BJ (cell line): ENCODE measurements around the gene EPS15. TPM values are rescaled to one million over a fixed set of nuclear protein-coding genes. Genes with fewer than 3 reads are reported as not detected.
"Not testable (repeated sequence)": the region's sequence is repeated elsewhere in the genome, so short reads cannot be mapped to it uniquely, and the experiment has no call there.

Experiments used
- CTCF ChIA-PET: fragments of 350-600 bp; formaldehyde crosslinking; extraction: SDS; loops from one replicate; lab custom pipeline; 2021; ENCODE audit warnings: antibody characterized with exemption, inconsistent platforms; lab: Yijun Ruan, JAX
- POLR2A ChIA-PET: fragments of 300-600 bp; sonication (Branson Sonifier 250); formaldehyde crosslinking; extraction: SDS; loops from one replicate; lab custom pipeline; 2021; ENCODE audit warnings: antibody characterized with exemption; lab: Charles Lee
- DNase-seq: peaks from one replicate; pipeline ENCODE4 v3.0.0-alpha.2; 2011; ENCODE audit warnings: low read depth
- H3K27me3 ChIP-seq: 2 replicates; pipeline ENCODE4 v1.6.0; 2011; ENCODE audit warnings: low read length; ENCODE audit not compliant: control insufficient read depth, insufficient read depth
- H3K36me3 ChIP-seq: 2 replicates; pipeline ENCODE4 v1.5.1; 2011; ENCODE audit warnings: low read length; ENCODE audit not compliant: control insufficient read depth, insufficient read depth
- H3K4me3 ChIP-seq: 2 replicates; pipeline ENCODE4 v1.5.1; 2011; ENCODE audit warnings: low read depth, mild to moderate bottlenecking, control low read depth, low read length
- CTCF ChIP-seq: IDR thresholded peaks from 2 replicates; pipeline ENCODE4 v1.5.1; 2011; ENCODE audit warnings: low read depth, mild to moderate bottlenecking, control low read depth, inconsistent platforms, low read length, moderate library complexity; ENCODE audit not compliant: insufficient read depth
- polyA plus RNA-seq: library from polyadenylated mRNA; depleted of rRNA; stranded (reverse); fragments of >200 nt; gene quantifications from 2 replicates; pipeline ENCODE4 v1.2.3, GENCODE V29; 2011

The EPS15 gene
- polyA plus RNA-seq, 1 experiment, result 18.7 TPM

- H3K4me3 ChIP-seq, result no peak overlapping the region
- ChIA-PET CTCF (interaction anchor here (0.9 kb wide), 1 partner anchor 21 kb away, joined by 3 read pairs; no protein-coding TSS in a partner anchor), POLR2A (no interaction called here)
- no peak for DNase-seq
- no peaks in the 10 kb centered on the region for H3K27me3 ChIP-seq
- no peaks in the 10 kb centered on the region for H3K36me3 ChIP-seq
- no peak for TF ChIP-seq CTCF
These were observed 29.6 kb downstream of the EPS15 start for GRCh38 chr1:51489472-51489871.

- POLR2A ChIA-PET, result interaction anchor here (0.6 to 0.7 kb wide), 2 partner anchors 18 to 30 kb away, joined by 3 to 14 read pairs; no protein-coding TSS in a partner anchor
- CTCF ChIA-PET, result interaction anchor here (0.8 to 1.1 kb wide), 3 partner anchors 9 to 46 kb away, joined by 3 read pairs; no protein-coding TSS in a partner anchor
- H3K27me3 ChIP-seq, result no peaks in the 10 kb centered on the region
- no peak for DNase-seq
- TF ChIP-seq CTCF, result no peak
- H3K36me3 ChIP-seq, result no peaks in the 10 kb centered on the region
- no peak overlapping the region for H3K4me3 ChIP-seq
These were observed 30.6 kb downstream of the EPS15 start for GRCh38 chr1:51488372-51489050.

GRCh38 chr1:51487628-51488027 is 31.4 kb downstream of the EPS15 start:
- DNase-seq, result no peak
- no peaks in the 10 kb centered on the region for H3K36me3 ChIP-seq
- ChIA-PET POLR2A (interaction anchor here (0.7 kb wide), 1 partner anchor 27 kb away, joined by 4 read pairs; no protein-coding TSS in a partner anchor), CTCF (no interaction called here)
- no peak overlapping the region for H3K4me3 ChIP-seq
- TF ChIP-seq CTCF, result no peak
- no peaks in the 10 kb centered on the region for H3K27me3 ChIP-seq

GRCh38 chr1:51484591-51484990 is 34.5 kb downstream of the EPS15 start:
- no peak for DNase-seq
- CTCF ChIA-PET, result interaction anchor here (1.1 kb wide), 1 partner anchor 50 kb away, joined by 5 read pairs; no protein-coding TSS in a partner anchor
- no peak overlapping the region for H3K4me3 ChIP-seq
- H3K36me3 ChIP-seq, result no peaks in the 10 kb centered on the region
- TF ChIP-seq CTCF, result no peak
- H3K27me3 ChIP-seq, result no peaks in the 10 kb centered on the region
- POLR2A ChIA-PET, result no interaction called here

GRCh38 chr1:51482881-51483280 is 36.2 kb downstream of the EPS15 start:
- no peaks in the 10 kb centered on the region for H3K27me3 ChIP-seq
- TF ChIP-seq CTCF, result no peak
- ChIA-PET CTCF (no interaction called here), POLR2A (no interaction called here)
- no peak for DNase-seq
- H3K4me3 ChIP-seq, result no peak overlapping the region
- H3K36me3 ChIP-seq, result no peaks in the 10 kb centered on the region

GRCh38 chr1:51474832-51475620 is 44.0 kb downstream of the EPS15 start:
- H3K36me3 ChIP-seq, H3K27me3 ChIP-seq, DNase-seq, POLR2A ChIA-PET, H3K4me3 ChIP-seq, CTCF ChIA-PET: not testable (repeated sequence)
